Measurements from ENCODE around the gene PDE10A. TPM values are rescaled to one million over a fixed set of nuclear protein-coding genes. Genes with fewer than 3 reads are reported as not detected.

Gene PDE10A
- total and polyA plus RNA-seq, 2 of the 4 experiments (the other 2 are of a cell fraction), result 3.4 to 12.4 TPM

GRCh38 chr6:165678904-165679303 lies 15.9 kb upstream of the PDE10A start:
- H3K27ac ChIP-seq (ENCODE audit: insufficient read depth, low read length), result no peak overlapping the region
- H3K36me3 ChIP-seq (ENCODE audit: control insufficient read depth, insufficient read depth, low read length), result no peaks in the 10 kb centered on the region
- no peak overlapping the region for H3K56ac ChIP-seq (ENCODE audit: extremely low read depth, insufficient read depth, low read length)
- H2BK120ac ChIP-seq (ENCODE audit: low read depth, low read length), result no peak overlapping the region
- H3K4me3 ChIP-seq (ENCODE audit: insufficient read depth, low read depth, low read length), result no peak overlapping the region
- no peak overlapping the region for H3K4ac ChIP-seq (ENCODE audit: low read depth, low read length)
- H2BK20ac ChIP-seq (ENCODE audit: low read depth, low read length), result no peak overlapping the region
- H3K9me1 ChIP-seq (ENCODE audit: insufficient read depth, low read length), result no peaks in the 10 kb centered on the region
- ChIA-PET POLR2A (ENCODE audit: unreplicated experiment) (no interaction called here), CTCF (no interaction called here)
- H4K20me1 ChIP-seq (ENCODE audit: insufficient read depth, low read length), result no peaks in the 10 kb centered on the region
- H2BK15ac ChIP-seq (ENCODE audit: low read depth, low read length), result no peak overlapping the region
- DNase-seq (no peak), ATAC-seq (ENCODE audit: low read depth) (no peak)
- H2AFZ ChIP-seq (replicated peaks; ENCODE audit: low read length, poor library complexity), result no peak overlapping the region
- no peak overlapping the region for H4K8ac ChIP-seq (ENCODE audit: low read depth in 2 of 2, low read length in 2 of 2)
- BruUV-seq (replicated peaks), result no TSS peak
- no peak overlapping the region for H2AK5ac ChIP-seq (ENCODE audit: low read depth, low read length)
- H3K18ac ChIP-seq (ENCODE audit: low read depth, low read length), result no peak overlapping the region
- no peaks in the 10 kb centered on the region for H3K9me3 ChIP-seq (ENCODE audit: control insufficient read depth, insufficient read depth, low read length)
- intact Hi-C loops (cut with micrococcal nuclease), result no loop called here
- TF ChIP-seq CEBPB (IDR thresholded peaks at IDR 0.05; ENCODE audit: low read depth, low read length) (no peak), MXI1 (IDR thresholded peaks at IDR 0.05; ENCODE audit: borderline replicate concordance, low read depth, low read length) (no peak), SMC3 (IDR thresholded peaks at IDR 0.05; ENCODE audit: low read depth, low read length) (no peak), CTCF (conservative IDR thresholded peaks at IDR 0.05; ENCODE audit: low read depth, low read length) (no peak), NFE2L2 (IDR thresholded peaks at IDR 0.05; ENCODE audit: low read depth, low read length) (no peak), MAFK (IDR thresholded peaks at IDR 0.05; ENCODE audit: low read depth, low read length) (no peak), MAZ (IDR thresholded peaks at IDR 0.05; ENCODE audit: borderline replicate concordance, low read depth, low read length) (no peak), RCOR1 (IDR thresholded peaks at IDR 0.05; ENCODE audit: insufficient replicate concordance, low read length) (no peak), ELK1 (IDR thresholded peaks at IDR 0.05; ENCODE audit: borderline replicate concordance, low read depth, low read length) (no peak), USF2 (IDR thresholded peaks at IDR 0.05; ENCODE audit: low read depth, low read length) (no peak), BHLHE40 (IDR thresholded peaks at IDR 0.05; ENCODE audit: low read depth, low read length) (no peak), RAD21 (IDR thresholded peaks at IDR 0.05; ENCODE audit: low read length) (no peak), CHD1 (IDR thresholded peaks at IDR 0.05; ENCODE audit: low read depth, low read length) (no peak), RFX5 (IDR thresholded peaks at IDR 0.05; ENCODE audit: low read depth, low read length) (no peak), POLR2A (IDR thresholded peaks at IDR 0.05; ENCODE audit: low read depth, low read length) (no peak), FOS (IDR thresholded peaks at IDR 0.05; ENCODE audit: low read depth, low read length) (no peak)
- no peak overlapping the region for H4K5ac ChIP-seq (ENCODE audit: low read depth, low read length)
- dilution Hi-C loops (cut with HindIII; ENCODE audit: low sequenced_read_pairs, unreplicated experiment), result no loop called here
- H3K27me3 ChIP-seq (ENCODE audit: control insufficient read depth, insufficient read depth, low read length), result no peaks in the 10 kb centered on the region; the same call in 1 of the 2 replicates
- no CpG with 5 or more reads among the region's 4 CpGs for WGBS, 2 experiments (ENCODE audit: extremely low coverage in 2 of 2, insufficient read length in 1 of 2)
- no peak overlapping the region for H2AK9ac ChIP-seq (replicated peaks; ENCODE audit: low read depth, low read length, poor library complexity)
- no peak overlapping the region for H3K9ac ChIP-seq (ENCODE audit: low read depth, low read length)
- no peak overlapping the region for H3K14ac ChIP-seq (replicated peaks; ENCODE audit: low read depth, low read length)
- H3K79me1 ChIP-seq (ENCODE audit: low read depth in 1 of 2, low read length in 2 of 2), result no peaks in the 10 kb centered on the region
- no peak overlapping the region for H3K4me2 ChIP-seq (ENCODE audit: low read depth, low read length)
- no peak overlapping the region for H3K23ac ChIP-seq (ENCODE audit: low read depth, low read length)
- H3K4me1 ChIP-seq (ENCODE audit: control insufficient read depth, insufficient read depth, low read length), result peaks cover 2% of the 10 kb centered on the region
- no peak overlapping the region for H2BK5ac ChIP-seq (ENCODE audit: low read depth, low read length, poor library complexity, severe bottlenecking)
- no peak overlapping the region for H4K91ac ChIP-seq (ENCODE audit: insufficient read depth, low read depth, low read length)
- in situ Hi-C loops (cut with MboI; ENCODE audit: low sequenced_read_pairs), result no loop called here
